IPS DF 6.9 (cell line): ENCODE data around the gene VPS39.

Experiments used
- DNase-seq: peaks from one replicate; pipeline ENCODE4 v3.0.0-alpha.2; 2013; ENCODE audit warnings: low read depth, low spot score
- H3K27ac ChIP-seq: one replicate; pipeline ENCODE4 v1.5.1; 2013; ENCODE audit warnings: low read length, control low read depth
- H3K27me3 ChIP-seq: 2 replicates; pipeline ENCODE4 v1.6.1; 2013; ENCODE audit warnings: mild to moderate bottlenecking, low read length; ENCODE audit not compliant: control insufficient read depth, insufficient read depth
- H3K36me3 ChIP-seq: 2 replicates; pipeline ENCODE4 v1.6.1; 2013; ENCODE audit warnings: low read length; ENCODE audit not compliant: control insufficient read depth, insufficient read depth
- H3K4me1 ChIP-seq: 2 replicates; pipeline ENCODE4 v1.6.1; 2013; ENCODE audit warnings: low read length; ENCODE audit not compliant: control insufficient read depth, insufficient read depth
- H3K4me3 ChIP-seq: 2 replicates; pipeline ENCODE4 v1.5.1; 2013; ENCODE audit warnings: mild to moderate bottlenecking, low read length
- H3K9me3 ChIP-seq: 2 replicates; pipeline ENCODE4 v1.6.1; 2013; ENCODE audit warnings: low read length, inconsistent platforms; ENCODE audit not compliant: control insufficient read depth, insufficient read depth
- WGBS: extraction: QIAGEN DNeasy Blood & Tissue Kit; methylation state at CpG from one replicate; pipeline ENCODE4 v1.1.7; 2013; ENCODE audit warnings: mixed read lengths, missing lambda C conversion rate; ENCODE audit not compliant: insufficient read length, insufficient coverage; 5-methylcytosine and 5-hydroxymethylcytosine counted together

VPS39 gene

DNA sequence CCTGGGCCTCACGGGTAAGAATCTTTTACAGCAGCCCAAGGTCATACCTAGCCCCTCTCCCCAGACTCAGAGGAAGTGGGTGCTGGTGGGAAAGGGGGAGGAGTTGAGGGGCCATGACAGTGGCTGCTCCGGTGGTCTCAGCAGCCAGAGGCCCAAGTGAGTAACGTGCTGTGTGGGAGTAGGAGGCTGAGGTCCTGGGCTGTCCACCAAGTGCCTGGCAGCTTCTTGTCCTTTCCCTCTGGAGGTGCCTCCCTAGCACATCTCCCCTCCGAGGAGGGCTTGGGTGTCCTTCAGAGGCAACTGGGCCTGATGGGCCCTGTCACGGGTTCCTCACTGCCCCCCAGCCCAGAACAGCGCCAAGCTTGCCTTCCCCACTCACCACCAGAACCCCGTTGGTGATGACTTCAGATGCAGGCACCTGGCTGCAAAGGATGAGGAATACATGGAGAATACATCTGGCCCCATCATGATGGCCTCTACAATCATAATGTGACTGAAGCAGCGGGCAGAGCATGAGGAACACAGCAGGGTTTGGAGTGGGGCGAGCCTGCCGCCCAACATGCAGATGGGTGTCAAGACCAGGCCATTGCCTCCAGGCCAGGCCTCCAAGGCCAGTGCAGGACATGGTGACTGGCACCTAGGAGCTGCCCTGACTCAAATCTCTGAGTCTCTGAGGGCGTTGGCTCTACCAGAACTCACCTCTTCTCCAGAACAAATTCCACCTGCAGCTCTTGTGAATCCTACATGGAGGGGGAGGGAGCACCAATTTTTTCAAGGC, 55.0 kb downstream of the VPS39 start:
- Histone ChIP-seq H3K36me3 (no peaks in the 10 kb centered on the region), H3K27me3 (no peaks in the 10 kb centered on the region), H3K9me3 (no peaks in the 10 kb centered on the region), H3K4me1 (no peaks in the 10 kb centered on the region), H3K27ac (no peak overlapping the region), H3K4me3 (no peak overlapping the region)
- WGBS: no CpG with 5 or more reads among the region's 11 CpGs
- no peak for DNase-seq

DNA sequence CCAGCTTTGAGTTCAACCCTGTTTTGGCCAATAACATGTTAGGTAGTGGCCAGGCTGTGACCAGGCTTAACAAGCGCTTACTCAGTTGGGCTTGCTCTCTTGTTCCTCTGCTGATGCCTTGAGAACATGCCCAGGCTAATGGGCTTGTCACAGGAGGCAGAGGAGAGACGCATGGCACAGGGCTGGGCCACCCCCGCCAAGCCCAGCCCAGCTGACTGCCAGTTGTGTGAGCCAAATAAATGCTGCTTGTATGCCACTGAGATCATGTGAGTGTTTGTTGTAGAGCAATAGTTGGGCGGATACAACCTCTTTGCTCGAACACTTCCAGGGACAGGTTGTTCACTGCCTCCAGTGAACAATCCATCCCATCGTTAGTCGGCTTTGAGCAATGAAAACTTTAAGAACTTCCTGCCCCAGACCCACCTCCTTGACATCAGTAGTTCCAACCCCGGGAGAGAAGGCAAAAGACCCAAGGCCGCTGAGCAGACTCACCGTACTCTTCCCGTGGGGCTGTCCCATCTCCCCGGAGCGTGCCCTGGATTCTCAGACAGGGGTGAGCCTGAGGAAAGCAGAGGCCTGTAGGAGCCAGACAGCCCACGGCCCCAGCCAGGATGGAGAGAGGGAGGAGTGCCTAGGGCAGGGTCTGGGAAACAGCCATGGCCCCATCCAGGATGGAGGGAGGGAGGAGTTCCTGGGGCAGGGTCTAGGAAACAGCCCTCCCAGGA, 55.7 kb downstream of the VPS39 start:
- no peaks in the 10 kb centered on the region for H3K27me3 ChIP-seq
- H3K4me1 ChIP-seq: no peaks in the 10 kb centered on the region
- H3K36me3 ChIP-seq: no peaks in the 10 kb centered on the region
- no peak overlapping the region for H3K4me3 ChIP-seq
- no peak overlapping the region for H3K27ac ChIP-seq
- no CpG with 5 or more reads among the region's 14 CpGs for WGBS
- no peak for DNase-seq
- no peaks in the 10 kb centered on the region for H3K9me3 ChIP-seq

DNA sequence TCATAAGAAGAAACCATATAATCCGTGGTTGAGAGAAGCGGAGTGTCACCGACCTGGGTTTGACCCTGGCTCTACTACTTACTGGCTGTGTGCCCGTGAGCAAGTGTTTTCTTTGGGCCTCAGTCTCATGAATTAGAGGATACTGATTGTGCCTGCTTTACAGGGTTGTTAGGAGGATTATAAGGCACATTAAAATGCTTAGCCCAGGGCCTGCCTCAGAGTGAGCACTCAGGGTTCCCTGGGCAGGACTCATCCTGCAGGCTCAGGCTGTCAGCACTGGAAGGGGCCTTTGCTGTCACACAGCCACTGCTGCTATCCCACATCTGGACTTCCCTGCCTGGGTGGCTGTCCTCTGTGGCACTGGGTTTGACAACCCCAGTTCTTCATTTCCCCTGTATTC, 56.4 kb downstream of the VPS39 start:
- Histone ChIP-seq H3K27me3 (no peaks in the 10 kb centered on the region), H3K27ac (no peak overlapping the region), H3K9me3 (no peaks in the 10 kb centered on the region), H3K4me1 (no peaks in the 10 kb centered on the region), H3K4me3 (no peak overlapping the region), H3K36me3 (no peaks in the 10 kb centered on the region)
- no CpG with 5 or more reads among the region's 4 CpGs for WGBS
- DNase-seq: no peak

DNA sequence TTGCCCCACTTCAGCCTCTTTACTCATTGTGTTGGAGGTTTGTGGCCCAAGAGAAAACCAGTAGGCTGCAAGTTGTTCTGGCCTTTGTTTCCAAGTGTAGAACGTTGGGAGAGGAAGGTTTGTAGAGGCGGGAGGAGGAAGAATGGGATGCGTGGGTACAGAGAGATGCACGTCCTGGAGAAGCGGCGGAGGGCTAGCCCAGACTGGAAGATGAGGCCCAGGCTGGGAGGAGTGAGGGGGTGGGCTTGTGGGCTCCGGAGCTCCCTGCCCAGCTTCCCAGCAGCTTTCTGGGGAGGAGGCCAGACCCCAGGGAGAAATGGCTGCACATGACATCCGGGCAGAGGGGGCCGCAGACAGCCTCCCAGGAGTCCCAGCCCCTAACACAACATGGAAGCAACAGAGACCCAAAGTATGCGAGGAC, 57.0 kb downstream of the VPS39 start:
- H3K27me3 ChIP-seq: no peaks in the 10 kb centered on the region
- no peaks in the 10 kb centered on the region for H3K36me3 ChIP-seq
- no peak overlapping the region for H3K4me3 ChIP-seq
- no peak for DNase-seq
- H3K27ac ChIP-seq: no peak overlapping the region
- no peaks in the 10 kb centered on the region for H3K9me3 ChIP-seq
- no peaks in the 10 kb centered on the region for H3K4me1 ChIP-seq
- no CpG with 5 or more reads among the region's 10 CpGs for WGBS

DNA sequence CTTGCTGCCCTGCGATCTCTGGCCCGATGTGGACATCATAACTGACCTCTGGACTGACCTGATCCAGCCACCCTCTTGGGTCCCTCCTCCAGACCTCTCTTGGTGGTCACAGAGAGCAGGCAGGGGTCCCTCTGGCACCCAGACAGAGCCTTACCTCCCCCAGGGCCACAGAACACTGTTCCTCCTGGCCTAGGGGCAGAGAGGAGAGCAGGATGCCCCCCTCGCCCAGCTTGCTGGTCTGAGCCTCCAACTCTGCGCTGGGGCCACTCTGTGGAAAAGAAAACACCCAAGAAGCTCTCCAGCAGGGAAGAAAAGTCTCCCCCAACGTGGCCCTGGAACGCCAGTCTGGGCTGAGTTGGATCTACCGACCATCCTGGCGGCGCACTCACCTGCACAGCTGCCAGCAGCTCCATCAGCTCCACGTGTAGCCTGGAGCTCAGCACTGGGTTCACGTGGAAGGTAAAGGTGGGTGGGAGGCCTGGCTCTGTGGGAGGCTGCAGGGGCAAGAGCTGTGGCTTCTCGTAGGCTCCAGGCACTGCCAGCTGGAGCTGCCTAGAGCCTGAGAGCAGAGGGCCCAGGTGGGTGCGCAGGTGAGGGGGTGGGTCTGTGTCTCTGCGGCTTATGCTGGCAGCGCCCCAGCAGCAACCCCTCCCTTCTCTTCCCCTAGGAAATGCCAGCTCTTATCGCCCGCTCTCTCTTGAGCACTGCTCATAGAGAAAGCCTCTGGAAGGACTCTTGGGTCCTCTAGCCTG, 57.7 kb downstream of the VPS39 start:
- H3K9me3 ChIP-seq: no peaks in the 10 kb centered on the region
- no peak overlapping the region for H3K27ac ChIP-seq
- WGBS: no CpG with 5 or more reads among the region's 17 CpGs
- no peaks in the 10 kb centered on the region for H3K27me3 ChIP-seq
- no peak for DNase-seq
- no peaks in the 10 kb centered on the region for H3K4me1 ChIP-seq
- H3K4me3 ChIP-seq: no peak overlapping the region
- H3K36me3 ChIP-seq: no peaks in the 10 kb centered on the region

DNA sequence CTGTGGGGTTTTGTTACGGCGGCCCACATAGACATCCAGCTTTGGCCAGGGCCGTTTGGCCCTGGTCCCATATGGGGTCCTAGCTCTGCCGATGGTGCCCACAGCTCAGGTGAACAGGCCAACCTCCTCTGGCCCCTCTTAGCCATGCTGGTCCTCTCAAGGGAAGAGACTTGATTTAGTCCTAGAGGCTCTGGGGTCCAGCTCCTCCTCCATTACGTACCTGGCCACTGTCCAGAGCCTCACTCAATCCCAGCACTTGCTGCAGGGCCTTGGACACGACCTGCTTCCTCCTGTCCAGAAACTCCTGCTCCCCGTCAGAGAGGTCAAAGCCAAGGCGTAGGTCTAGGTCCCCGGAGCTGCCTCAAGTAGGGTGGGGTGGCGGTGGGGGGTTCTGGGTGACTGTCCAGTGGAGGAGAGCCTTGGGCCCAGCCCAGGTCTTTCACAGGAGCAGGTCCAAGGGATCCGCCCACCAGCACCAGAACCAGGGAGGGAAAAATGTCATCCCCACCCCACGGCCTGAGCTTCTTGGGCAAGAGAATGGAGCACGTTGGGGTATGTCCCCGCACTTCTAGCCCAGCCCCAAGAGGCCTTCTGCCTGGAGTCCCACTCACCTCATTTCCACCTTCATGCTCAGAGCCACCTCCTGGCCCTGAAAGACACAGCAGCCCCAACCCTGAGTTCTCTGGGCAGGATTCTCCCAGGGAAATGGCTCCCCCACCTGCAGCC, 58.4 kb downstream of the VPS39 start:
- H3K27me3 ChIP-seq: no peaks in the 10 kb centered on the region
- H3K9me3 ChIP-seq: no peaks in the 10 kb centered on the region
- no peak for DNase-seq
- H3K4me3 ChIP-seq: no peak overlapping the region
- H3K36me3 ChIP-seq: no peaks in the 10 kb centered on the region
- no peak overlapping the region for H3K27ac ChIP-seq
- no peaks in the 10 kb centered on the region for H3K4me1 ChIP-seq
- WGBS: no CpG with 5 or more reads among the region's 14 CpGs

DNA sequence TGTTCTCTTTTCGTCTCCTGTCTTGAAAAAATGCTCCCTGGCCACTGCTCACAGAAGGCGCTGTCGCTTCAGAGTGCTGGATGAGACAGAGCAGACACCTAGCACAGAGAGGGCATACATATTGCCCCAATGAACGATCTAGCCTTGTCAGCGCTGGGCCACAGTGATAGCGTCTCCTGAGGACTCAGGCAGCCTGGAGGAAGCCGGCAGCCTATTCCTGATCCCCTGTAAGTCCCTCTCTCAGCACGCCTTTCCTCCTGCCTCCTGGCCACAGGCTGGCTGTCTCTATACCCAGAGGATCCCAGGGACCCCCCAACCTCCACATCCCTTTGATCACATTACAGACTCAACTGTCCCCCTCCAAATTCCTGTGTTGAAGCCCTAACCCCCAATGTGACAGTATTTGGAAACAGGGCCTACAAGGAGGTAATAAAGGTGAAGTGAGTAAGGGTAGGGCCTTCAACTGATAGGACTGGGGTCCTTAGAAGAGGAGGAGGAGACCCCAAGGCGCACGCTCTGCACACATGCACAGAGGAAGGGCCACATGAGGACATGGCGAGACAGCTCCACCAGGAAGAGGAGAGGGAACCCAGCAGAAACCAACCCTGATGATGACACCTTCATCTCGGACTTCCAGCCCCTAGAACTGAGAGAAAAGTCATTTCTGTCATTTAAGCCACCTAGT, 59.2 kb downstream of the VPS39 start:
- no peaks in the 10 kb centered on the region for H3K36me3 ChIP-seq
- DNase-seq: no peak
- H3K27me3 ChIP-seq: no peaks in the 10 kb centered on the region
- no CpG with 5 or more reads among the region's 12 CpGs for WGBS
- no peaks in the 10 kb centered on the region for H3K9me3 ChIP-seq
- no peak overlapping the region for H3K4me3 ChIP-seq
- H3K4me1 ChIP-seq: no peaks in the 10 kb centered on the region
- no peak overlapping the region for H3K27ac ChIP-seq

DNA sequence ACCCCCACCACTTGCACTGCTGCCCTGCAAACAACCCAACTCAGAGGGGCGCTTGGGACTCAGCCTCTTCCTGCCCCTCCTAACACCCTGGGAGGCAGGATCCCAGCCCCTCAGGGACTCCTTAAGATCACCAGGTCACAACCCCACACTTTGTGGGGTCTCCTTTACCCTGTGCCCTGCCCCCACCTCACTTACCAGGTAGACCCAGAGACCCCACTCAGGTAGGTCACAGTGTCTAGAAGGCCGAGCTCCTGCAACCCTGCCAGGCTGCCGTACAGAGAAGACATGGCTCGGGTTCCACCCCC, 60.7 kb downstream of the VPS39 start:
- no peaks in the 10 kb centered on the region for H3K36me3 ChIP-seq
- no peaks in the 10 kb centered on the region for H3K4me1 ChIP-seq
- no peak overlapping the region for H3K4me3 ChIP-seq
- no CpG with 5 or more reads among the region's 4 CpGs for WGBS
- H3K27ac ChIP-seq: no peak overlapping the region
- H3K27me3 ChIP-seq: no peaks in the 10 kb centered on the region
- no peaks in the 10 kb centered on the region for H3K9me3 ChIP-seq
- no peak for DNase-seq

DNA sequence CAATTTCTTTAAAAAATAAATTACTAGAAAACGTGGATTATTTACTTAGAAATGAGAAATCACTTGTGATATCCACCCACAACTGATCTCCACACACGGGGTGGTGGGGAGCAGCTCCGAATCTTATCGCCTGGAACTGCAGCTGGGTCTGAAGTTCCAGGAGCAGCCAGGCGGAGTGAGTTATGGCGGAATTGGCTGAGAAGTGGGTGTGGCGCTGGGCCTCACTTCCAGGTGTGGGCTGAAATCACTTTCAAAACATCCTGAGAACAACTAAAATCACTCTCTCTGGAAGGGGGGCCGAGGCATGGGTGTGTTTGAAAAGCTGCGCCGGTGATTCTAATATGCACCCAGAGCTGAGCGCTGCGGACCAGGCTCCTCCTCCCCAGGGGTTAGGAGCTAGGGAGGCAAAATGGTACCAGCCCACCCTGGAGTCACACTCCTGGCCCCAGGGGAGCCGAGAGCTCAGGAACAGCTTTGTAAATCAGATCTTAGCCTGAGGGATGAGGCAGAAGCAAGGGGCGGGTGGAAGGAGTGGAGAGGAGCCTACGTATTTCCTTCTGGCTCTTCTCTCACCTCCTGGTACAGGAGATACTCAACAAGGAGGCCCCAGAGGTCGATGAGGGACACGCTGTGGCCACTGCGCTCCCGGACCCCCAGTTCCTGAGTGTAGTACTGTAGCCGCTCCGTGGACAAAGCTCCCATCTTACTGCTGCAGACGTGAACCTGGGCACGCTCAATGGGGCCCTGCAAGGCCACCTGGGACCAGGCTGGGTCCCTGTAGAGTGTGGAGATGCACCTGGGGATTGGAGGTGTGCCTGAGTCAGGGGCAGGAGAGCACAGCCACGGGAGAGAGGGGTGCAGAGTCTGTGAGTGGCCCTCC, 61.3 kb downstream of the VPS39 start:
- no CpG with 5 or more reads among the region's 24 CpGs for WGBS
- no peak for DNase-seq
- no peak overlapping the region for H3K4me3 ChIP-seq

More for the DNA sequence above, 61.3 kb downstream of the VPS39 start:
- Histone ChIP-seq H3K9me3 (no peaks in the 10 kb centered on the region), H3K4me1 (no peaks in the 10 kb centered on the region), H3K36me3 (no peaks in the 10 kb centered on the region), H3K27me3 (no peaks in the 10 kb centered on the region), H3K27ac (no peak overlapping the region)
